GM19043 (cell line): ENCODE data around the gene KCNN3.
A peak's percentile ranks its signal among the peaks of the same experiment; 100 is the strongest.

ENCODE experiments used
- ATAC-seq: cut with Tn5 transposase; IDR thresholded peaks from one replicate; pipeline ENCODE4 v1.9.1; 2021; ENCODE audit warnings: low read depth; ENCODE audit not compliant: unreplicated experiment

Gene KCNN3

GRCh38 chr1:154821083-154821482, 49.0 kb downstream of the KCNN3 start:
- no peak for ATAC-seq

- ATAC-seq: no peak
Observed at GRCh38 chr1:154820646-154821045, 49.4 kb downstream of the KCNN3 start.

- ATAC-seq: no peak
Observed at GRCh38 chr1:154819628-154820590, 50.2 kb downstream of the KCNN3 start.

DNA sequence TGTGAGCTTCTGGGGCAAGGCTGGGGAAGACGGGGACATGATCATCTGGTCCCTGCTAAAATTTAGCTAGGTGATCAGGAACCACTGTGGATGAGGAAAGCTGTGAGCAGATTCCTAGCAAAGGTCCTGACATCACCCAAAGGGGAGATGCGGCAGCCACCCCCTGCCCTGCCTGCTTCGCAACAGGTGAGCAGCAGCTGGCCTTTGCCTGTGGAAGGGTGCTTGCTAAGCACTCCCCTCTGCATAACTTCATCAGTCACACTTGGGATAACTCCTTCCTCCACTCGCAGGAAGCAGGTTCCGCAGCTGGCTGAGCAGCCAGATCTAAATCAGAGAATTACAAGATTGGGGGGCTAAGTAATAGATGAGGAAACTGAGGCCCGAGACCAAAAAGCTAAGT, 51.2 kb downstream of the KCNN3 start:
- ATAC-seq: no peak

DNA sequence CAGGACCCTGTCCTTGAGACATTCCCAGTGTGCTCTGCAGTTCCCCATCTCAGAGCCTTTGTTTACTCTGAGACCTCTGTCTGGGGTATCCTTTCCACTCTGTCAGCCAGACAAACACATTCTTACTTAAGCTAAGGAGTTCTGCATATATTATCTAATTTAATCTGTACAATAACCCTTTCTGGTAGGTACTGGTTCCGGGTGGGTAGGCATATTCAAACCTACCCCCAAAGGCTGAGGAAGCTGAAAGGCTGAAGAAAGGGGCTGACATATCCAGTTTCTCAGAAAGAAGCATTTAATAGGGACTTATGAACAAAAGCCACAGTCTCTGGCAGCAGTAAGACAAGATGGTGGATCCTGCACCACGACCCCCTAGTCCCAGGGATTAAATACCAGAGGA, 53.1 kb downstream of the KCNN3 start:
- ATAC-seq: no peak

- ATAC-seq: no peak
Observed at GRCh38 chr1:154816369-154816768, 53.7 kb downstream of the KCNN3 start.

GRCh38 chr1:154813846-154814505, 56.1 kb downstream of the KCNN3 start:
- no peak for ATAC-seq

- no peak for ATAC-seq
Observed at GRCh38 chr1:154813300-154813816, 56.7 kb downstream of the KCNN3 start.

DNA sequence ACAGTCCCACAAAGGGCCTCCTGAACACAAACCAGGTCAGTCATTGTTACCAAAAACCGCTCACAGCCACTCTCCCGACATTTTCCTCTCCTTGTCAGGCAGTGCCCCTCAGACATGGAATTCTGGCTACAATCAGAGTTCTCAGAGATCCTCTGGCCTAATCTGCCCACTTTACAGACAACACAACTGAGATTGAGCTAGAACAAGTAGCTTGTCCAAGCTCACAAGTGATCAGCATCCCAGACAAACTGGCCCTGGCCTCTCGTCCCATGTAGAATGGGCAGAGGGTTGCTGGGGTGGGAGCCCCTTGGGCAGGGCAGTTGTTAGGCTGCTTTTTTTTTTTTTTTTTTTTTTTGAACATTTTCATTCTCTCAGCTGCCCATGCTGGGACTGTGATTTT, 57.2 kb downstream of the KCNN3 start:
- ATAC-seq: no peak

- no peak for ATAC-seq
Observed at GRCh38 chr1:154810571-154810970, 59.5 kb downstream of the KCNN3 start.

DNA sequence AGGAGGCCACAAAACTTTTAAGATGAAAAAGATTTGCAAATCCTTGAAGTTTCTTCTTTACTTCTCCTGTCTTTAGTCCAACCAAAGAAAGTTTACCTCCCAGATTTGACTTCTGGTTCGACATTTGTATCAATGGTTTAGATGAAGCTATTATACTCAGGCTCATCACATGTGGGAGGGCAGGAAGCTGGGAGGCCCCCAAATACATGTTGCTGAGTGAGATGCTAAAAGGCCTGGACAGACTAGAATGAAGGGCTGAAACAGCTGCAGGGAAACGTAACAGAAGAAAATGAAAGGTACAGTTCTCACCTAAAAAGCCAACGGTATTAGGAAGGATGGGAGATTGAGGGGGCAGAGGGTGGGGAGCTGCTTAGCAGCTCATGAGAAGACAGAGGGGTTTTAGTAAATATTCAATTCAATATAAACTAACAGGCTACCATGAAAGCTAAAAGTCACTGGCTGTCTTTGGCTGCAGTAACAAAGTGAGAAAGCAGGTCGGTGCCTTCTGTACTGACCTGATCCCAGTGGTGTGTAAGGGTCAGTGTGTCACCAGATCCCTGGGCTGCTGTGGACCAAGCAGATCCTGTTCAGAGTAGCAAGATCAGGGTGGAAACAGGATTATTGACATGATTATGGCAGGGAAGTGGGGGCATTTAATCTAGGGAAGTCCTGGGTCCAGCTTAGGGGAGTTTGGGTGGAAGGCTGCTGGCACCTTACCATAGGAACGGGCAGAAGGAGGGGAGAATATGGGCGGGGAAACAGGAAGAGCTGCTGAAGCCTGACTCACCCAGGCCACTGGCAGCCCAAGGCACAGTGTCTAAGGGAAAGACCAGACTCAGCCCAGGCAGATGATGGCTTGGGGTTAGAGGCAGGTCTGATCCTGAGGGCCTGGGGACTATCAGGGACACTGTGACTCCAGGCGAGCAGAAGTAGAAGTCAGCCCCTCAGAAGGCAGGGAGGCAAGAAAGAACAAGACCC, 60.4 kb downstream of the KCNN3 start:
- ATAC-seq: no peak

DNA sequence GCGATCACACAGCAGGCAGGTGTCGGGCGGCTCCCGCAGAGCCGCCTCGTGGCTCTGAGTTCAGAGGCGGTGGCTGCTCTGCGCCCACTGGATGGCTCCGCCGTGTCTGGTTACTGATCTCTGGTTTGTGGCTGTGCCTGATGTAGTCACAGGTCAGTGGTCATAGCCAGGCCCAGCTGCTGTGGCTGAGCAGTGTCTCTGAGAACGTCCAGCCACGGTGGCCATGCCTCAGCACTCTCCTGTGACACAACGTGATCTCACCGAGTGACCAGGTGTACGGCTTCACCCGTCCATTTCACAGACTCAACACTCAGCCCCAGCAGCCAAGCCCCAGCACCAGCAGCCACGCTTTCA, 61.2 kb downstream of the KCNN3 start:
- ATAC-seq: peak; percentile 42

GRCh38 chr1:154808261-154808908, 61.7 kb downstream of the KCNN3 start:
- no peak for ATAC-seq

- ATAC-seq: no peak
Observed at GRCh38 chr1:154807048-154807591, 63.0 kb downstream of the KCNN3 start.

DNA sequence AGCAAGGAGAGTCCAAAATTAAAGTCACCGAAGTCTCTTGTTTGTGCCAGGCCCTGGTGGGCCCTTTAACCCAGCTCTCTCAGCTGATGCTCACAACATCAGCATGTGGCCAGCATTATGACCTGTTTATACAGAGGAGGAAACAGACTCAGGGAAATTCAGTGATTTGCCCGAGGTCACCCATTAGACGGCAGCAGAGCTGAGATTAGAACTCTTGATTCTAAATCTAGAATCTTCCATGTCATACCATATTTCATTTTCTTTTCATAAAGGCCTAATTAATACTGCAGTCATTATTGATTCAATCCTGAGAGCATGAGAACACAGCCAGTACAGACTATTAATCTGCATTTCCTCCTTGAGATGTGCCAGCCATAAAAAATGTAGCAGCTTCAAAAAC, 63.7 kb downstream of the KCNN3 start:
- ATAC-seq: no peak

GRCh38 chr1:154802982-154803920, 66.8 kb downstream of the KCNN3 start:
- ATAC-seq: no peak

DNA sequence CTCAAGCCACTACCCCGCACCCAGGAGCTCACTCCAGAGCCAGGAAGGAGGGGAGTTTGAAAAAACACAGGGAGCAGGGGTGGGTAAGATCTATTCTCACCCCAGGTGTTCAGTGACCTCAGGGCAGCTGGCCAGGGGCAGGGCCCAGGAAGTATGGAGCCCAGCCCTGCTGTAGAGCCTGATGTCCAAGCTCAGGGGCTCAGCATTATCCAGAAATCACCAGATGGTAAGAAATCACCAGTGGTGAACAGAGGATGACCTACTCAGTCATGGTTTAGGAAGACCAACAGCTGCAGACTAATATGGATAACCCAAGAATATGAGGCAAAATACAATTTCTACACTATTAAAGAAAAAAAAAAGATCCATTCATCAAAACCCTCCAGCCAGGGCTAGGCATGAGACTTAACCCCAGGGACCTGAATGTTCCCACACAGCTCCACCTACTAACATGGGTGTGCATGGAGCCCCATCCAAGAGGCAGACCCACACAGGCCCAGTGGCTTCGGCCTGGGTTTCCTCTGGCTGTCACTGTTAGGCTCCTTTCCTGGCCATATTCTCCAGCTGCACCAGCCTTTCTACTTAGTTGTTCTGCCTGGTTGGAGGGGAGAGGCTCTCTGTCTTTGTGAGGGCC, 67.6 kb downstream of the KCNN3 start:
- no peak for ATAC-seq
